GM21529 (cell line): ENCODE data around the gene UPF3B.
"Not testable (repeated sequence)": the region's sequence is repeated elsewhere in the genome, so short reads cannot be mapped to it uniquely, and the experiment has no call there.

Source experiments
- ATAC-seq: cut with Tn5 transposase; IDR thresholded peaks from one replicate; pipeline ENCODE4 v1.9.1; 2021; ENCODE audit not compliant: unreplicated experiment

Gene UPF3B, protein sequence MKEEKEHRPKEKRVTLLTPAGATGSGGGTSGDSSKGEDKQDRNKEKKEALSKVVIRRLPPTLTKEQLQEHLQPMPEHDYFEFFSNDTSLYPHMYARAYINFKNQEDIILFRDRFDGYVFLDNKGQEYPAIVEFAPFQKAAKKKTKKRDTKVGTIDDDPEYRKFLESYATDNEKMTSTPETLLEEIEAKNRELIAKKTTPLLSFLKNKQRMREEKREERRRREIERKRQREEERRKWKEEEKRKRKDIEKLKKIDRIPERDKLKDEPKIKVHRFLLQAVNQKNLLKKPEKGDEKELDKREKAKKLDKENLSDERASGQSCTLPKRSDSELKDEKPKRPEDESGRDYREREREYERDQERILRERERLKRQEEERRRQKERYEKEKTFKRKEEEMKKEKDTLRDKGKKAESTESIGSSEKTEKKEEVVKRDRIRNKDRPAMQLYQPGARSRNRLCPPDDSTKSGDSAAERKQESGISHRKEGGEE

DNA sequence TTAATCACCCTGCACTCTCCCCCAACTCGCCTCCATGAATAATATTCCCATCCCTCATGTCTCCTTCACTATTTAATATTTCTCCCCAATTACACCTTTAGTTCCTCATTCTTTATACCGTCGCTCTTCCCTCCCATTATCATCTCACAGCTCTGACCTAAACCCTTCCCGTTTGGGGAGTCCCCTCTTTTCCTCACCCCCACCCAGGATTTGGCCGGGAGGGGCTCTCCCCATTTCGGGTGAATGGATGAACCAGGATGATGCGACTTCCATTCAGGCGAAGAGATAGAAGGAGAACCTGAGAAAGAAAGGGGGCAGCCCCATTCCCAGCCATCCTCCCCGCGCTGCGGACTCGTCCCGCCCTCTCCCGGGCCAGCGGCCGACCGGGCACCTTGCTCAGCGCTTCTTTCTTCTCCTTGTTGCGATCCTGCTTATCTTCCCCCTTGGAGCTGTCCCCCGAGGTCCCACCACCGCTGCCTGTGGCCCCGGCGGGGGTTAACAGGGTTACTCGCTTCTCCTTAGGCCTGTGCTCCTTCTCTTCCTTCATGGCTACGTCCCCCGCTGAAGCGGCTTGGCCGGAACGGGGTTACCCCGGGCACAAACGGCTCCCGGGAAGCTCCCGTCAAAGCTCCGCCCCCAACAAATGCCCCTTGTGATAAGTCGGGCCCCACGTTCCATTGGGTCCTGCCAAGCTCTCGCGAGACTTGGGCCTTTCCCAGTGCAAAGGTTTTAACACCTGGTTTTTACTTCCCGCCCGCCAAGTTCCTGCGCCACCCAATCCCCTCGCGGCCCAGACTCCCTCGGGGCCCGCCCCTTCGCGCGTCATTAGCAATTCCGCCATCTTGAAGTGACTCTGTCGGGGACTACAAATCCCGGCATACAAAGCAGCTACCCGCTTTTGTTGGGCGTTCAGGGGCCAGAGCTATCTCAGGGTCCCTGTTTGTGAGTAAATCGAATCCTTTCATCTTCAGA is at the start of gene UPF3B:
TSS of gene UPF3B (minus strand) at position 582 of the 972 bp plus-strand sequence. CDS start at position 547, 35 bp downstream.
- ATAC-seq = peak; percentile 94

DNA sequence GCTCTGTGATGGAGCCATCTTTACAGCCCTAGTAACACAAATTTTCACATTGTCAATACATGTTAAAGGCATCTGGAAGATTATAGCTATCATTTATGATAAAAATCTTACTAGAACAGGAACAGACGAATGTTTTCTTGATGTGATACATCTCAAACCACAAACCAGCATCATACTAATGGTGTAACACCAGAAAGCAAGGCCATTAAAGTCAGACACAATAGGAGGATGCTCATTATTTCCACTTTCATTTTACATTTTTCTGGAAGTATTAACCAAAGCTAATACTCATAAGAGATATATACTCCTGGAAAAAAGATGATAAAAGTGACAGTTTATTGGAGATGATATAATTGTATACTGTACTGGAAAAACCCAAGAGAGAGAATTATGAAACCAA is 48.2 kb upstream of the UPF3B start:
- no peak for ATAC-seq

DNA sequence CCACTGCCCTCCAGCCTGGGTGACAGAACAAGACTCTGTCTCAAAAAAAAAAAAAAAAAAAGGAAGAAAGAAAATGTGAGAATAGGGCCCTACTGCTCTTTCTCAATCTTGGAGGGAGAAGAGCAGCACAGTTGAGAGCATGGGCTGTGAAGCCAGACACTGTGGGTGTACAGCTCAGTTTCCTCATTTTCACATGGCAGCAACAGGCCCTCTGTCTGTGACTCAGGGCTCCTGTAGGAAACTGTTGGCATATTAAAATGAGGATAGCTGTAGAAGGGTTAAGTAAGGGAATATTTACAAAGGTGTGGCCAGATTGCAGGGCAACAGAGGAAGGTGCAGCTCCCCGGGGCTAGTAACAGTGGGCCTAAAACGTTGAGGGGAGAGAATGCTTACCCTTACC is 46.4 kb upstream of the UPF3B start:
- ATAC-seq = no peak

DNA sequence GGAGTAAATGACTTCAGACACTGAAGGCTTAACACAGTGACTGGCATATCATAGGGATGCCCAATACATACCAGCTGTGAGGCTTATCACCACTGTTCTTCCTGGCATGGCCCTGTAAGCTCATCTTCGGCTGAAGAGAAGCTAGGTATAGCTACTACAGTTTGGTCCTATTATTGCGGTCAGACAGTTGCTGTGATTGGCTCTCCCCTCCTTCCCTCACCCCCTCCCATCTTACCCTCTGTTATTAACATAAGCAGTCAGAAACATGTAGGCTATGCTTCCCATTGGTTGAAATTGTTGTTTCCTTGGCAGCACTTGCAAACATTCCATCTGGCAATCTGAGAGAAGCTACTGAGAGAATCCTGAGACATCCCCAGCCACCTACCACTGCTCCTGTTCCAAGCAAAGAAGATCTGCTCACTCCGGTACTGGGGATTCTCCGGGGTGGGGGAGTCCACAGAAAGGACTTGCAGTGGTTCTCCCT is 43.1 kb upstream of the UPF3B start, which contains the start of gene AKAP14:
TSS of gene AKAP14 (plus strand) at position 51 of the 484 bp plus-strand sequence. CDS start 7,331 bp downstream, outside the sequence.
- ATAC-seq = no peak

DNA sequence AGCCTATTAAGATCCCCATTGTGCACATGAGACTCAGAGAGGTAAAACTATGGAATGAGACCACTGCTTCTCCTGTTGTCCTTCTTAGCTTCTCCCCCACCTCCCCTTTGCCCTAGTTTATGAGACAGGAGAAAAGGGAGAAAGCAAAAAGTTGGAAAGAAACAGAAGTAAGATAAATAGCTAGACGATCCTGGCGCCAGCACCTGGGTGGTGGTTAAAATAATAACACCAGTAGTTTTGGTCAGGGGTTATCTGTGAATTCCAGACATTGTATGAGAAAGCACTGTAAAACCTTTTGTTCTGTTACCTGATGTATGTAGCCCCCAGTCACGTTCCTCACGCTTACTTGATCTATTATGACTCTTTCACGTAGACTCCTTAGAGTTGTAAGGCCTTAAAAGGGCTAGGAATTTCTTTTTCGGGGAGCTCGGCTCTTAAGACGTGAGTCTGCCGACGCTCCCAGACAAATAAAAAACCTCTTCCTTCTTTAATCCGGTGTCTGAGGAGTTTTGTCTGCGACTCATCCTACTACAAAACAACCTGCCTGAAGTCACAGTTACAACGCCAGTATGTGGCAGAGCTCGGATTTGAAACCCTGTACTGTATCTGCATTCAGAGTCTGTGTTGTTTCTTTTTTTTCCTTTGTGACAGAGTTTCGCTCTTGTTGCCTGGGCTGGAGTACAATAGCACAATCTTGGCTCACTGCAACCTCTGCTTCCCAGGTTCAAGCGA is 39.4 kb upstream of the UPF3B start:
- ATAC-seq = not testable (repeated sequence)

DNA sequence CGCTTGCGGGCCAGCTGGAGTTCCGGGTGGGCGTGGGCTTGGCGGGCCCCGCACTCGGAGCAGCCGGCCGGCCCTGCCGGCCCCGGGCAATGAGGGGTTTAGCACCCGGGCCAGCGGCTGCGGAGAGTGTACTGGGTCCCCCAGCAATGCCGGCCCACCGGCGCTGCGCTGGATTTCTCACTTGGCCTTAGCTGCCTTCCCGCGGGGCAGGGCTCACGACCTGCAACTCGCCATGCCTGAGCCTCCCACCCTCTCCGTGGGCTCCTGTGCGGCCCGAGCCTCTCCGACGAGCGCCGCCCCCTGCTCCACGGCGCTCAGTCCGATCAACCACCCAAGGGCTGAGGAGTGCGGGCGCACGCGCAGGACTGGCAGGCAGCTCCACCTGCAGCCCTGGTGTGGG is 37.9 kb upstream of the UPF3B start:
- ATAC-seq = not testable (repeated sequence)

DNA sequence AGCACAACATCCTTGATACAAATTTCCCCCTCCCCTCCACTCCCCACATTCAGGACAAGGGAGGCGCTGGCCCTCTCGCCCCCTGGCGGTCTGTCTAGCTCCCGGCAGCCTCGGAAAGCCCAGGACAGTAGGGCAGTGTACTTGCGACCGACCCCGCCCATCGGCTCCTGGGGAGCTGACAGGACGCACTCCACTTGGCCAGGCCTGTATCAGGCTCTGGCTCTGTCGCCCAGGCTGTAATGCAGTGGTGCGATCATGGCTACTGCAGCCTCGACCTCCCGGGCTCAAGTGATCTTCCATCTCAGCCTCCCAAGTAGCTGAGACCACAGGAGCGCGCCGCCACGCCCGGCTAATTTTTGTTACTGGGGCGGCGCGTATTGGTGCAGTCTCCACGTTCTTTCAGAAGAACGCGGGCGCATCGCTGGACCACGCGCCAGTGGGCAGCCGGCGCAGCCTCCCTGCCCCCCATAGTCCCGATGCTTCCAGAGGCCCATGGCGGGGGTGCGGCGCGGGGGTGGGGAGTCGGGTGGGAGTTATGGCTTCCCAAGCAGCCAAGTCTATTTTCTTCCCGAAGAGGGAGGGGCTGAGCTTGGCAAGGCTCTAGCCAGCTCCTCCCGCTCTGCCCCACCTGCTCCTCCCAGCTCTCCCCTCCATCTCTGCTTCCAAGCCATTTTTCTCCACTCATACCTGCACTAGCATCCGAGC is 35.1 kb upstream of the UPF3B start:
- ATAC-seq = peak; percentile 94

DNA sequence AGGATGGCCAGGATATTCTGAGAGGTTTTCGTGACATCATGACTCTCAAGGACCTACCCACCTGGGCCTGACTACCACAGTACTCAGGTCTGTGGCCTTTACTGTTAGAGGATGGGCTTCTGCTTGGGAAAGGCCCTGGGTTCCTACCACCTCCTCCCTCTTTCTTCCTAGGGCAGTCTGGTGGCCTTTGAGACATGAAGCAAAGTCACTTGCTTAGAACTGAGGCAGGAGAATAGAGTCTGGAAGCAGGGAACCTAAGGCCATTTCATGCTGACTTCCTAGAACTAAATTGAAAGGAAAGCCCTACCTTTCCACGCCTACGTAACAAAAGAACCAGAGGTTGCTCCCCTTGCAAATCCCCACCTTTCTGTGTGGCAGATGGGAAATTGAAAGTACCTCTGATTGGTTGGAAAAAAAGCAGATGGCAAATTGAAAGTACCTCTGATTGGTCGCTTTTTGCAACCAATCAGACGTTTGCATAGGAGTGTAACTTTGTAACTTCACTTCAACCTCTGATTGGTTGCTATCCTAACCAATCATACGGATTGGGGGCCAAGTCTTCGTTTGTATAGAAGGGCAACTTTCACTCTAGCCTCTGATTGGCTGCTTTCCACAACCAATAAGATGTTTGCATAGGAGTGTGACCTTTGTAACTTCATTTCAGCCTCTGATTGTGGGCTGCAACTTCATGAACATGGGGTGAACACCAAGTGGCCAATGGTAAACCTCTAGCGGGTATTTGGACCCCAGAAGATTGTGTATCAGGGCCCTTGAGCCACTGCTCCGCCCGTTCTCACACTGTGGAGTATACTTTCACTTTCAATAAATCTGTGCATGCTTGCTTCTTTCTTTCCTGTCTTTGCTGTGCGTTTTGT is 33.0 kb upstream of the UPF3B start:
- ATAC-seq = no peak

DNA sequence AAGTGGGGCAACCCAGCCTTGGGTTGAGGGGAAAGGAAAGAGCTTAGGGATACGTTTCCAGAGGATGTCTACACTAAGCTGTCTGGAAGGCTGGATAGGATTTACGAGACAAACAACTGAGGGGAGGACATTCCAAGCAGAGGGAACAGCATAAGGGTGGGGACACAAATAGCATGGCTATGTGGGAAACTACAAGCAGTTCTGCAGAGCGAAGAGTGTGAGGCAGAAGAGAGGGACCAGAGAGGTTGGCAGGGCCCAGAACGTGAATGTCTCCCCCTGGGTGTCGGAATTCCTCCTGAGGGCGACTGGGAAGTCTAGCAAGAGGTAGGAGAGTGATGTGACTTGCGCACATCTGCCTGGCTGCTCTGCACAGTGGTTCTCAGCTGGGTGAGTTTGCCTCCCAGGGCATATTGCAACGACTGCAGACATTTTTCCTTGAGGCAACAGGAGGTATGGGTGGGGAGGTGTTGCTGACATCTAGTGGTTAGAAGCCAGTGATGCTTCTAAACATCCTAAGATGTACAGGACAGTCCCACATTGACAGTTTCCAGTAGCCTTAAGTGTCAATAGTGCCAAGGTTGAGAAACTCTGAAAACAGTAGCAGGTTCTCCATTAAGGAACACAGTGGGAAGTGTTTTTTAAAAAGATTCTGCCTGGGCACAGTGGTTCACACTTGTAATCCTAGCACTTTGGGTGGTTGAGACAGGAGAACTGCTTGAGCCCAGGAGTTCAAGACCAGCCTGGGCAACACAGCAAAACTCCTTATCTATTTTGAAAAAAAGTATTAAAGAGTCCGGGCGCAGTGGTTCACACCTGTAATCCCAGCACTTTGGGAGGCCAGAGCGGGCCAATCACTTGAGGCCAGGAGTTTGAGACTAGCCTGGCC is 28.0 kb upstream of the UPF3B start:
- peak; percentile 92 for ATAC-seq

DNA sequence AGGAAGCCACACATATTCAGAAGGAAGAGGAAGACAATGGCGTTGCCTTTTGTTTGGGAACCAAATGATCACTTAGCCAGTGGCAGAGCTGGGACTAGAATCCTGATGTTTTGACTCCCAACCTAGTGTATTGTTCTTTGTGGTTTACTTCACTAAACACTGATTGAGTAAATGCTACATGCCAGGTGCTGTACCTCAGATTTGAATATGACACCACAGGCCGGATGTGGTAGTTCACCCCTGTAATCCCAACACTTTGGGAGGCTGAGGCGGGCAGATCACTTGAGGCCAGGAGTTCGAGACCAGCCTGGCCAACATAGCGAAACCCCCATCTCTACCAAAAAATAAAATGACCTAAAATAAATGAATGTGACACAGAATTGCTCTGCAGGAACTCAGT is 27.3 kb upstream of the UPF3B start:
- no peak for ATAC-seq

DNA sequence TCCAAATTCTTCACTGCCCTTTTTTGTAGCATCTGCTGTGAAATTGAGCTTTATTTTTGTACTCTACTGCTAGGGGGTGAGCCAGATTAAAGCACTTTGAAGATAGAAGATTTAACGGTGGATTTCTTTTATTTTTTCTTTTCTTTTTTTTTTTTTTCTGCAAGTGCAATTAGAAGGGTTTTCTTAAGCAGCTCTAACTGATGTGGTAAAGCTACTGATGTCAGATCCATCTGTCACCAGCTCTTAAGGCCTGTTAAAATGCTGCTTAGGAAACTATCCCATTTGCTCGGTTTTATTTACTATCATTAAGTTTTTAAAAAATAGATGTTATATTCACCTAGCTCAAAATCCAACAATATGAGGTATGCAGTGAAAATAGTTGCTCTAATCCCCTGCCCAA is 26.0 kb upstream of the UPF3B start:
- no peak for ATAC-seq

DNA sequence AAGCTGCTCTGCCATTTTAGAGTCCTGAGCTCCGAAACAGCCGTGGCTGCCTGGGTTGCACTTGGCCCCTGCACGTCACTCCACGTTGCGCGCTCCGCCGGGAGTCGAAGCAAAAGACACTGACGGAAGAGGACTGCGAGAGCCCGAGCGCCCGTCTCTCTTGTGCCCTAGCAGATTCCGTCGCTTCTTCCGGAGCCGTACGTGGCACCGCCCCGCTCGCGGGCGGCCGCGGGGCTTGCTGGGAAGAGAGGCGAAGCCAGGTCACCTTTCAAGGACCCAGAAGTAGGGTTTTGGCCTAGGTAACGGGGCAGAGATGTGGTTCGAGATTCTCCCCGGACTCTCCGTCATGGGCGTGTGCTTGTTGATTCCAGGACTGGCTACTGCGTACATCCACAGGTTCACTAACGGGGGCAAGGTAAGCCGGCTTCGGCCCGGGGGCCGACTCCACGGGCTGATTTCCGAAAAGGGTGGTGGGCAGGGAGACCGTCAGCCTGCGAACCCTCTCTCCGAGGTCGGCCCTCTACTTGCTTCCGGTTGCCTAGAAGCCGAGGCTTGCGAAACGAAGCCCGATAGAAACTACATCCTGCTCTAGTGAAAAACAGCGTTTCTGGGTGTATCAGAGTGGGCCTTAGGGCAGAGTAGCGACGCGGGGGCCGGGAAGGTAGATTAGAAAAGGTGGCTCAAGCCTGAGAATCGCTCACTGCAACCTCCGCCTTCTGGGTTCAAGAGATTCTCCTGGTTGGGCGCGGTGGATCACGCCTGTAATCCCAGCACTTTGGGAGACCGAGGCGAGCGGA is 19.0 kb upstream of the UPF3B start, which contains the start of the genes NDUFA1 and RNF113A:
TSS of gene NDUFA1 (plus strand) at position 234 of the 797 bp plus-strand sequence. CDS start at position 314, 80 bp downstream.
TSS of gene RNF113A (minus strand) at position 135 of the 797 bp plus-strand sequence. CDS start at position 15, 120 bp downstream.
- ATAC-seq = peak; percentile 91

DNA sequence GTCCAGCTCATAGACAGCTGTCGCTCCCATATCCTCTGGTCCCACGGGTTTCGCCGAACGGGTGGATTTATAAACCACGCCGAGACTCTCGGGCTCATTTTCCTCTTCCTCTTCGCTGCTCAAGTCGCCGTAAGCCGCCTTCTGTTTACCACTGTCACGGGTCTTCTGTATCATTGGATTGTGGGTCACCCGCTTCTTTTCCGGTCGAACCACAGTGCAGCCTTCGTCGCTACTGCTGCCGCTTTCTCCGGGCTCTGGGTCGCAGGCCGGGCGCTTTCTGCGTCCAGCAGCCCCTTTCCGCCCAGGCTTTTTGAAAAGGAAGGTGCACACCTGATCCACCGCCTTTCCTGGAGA is 18.5 kb upstream of the UPF3B start:
- peak; percentile 36 for ATAC-seq

DNA sequence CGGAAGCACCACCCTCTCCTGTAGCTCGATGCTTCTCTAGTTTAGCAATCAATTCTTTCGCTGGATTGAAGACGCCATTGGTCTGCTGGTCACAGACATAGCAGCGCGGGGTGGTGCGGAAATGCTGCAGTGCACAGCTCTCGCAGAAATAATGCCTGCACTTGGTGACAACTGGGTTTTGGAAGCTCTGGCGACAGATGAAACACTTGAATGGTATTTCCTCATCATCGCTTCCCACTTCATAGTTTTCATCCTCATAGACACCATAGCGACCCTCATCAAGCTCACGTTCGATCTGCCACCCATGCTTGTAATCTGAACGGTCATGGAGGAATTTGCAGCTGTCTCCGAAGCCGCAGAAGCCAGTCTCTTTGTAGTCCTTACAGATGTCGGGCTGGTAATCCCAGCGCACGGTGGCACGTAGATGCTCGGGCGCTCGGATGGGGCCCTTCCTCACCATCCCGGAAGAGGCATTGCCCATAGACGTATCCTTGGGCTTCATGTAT is 17.9 kb upstream of the UPF3B start:
- ATAC-seq = peak; percentile 11

DNA sequence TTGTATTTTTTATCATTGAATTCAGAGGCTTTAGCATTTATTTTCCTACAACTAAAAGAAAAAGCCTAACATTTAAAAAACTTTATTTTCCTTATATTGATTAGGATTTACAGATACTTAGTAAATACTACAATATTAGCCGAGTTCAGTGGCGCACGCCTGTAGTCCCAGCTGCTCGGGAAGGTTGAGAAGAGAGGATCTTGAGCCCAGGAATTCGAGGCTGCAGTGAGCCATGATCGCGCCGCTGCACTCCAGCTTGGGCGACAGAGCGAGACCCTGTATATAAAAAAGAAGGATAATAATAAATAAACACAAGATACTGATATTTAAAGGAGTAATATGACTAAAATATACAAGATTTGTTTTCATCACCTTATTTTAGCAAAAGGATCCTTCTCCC is 681 bp upstream of the UPF3B start:
- ATAC-seq = no peak

DNA sequence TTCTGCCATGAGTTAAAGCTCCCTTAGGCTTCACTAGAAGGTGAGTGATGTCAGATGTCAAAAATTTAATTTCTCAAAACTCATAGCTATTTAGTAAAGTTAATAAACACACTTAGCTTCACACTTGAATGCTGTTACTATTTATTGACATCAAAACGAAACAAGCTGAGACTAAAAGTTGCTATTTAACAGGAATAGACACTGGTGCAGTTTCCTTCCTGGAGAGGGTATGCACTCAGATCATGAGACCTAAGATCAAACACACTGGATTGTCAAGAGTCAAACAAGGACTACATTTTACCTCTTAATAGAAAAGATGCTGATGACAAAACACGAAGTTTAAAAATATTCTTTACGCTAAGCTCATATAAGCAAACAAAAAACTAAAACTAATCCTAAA is 18.9 kb downstream of the UPF3B start:
- ATAC-seq = no peak

DNA sequence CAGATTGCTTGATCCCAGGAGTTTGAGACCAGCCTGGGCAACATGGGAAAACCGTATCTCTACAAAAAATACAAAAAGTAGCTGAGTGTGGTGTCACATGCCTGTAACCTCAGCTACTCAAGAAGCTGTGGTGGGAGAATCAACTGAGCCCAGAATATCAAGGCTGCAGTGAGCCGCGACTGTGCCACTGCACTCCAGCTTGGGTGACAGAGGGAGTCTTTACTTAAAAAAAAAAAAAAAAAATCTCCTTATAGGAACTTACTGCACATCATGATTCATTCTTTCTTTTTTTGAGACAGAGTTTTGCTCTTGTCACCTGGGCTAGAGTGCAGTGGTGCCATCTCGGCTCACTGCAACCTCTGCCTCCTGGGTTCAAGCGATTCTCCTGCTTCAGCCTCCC is 24.3 kb downstream of the UPF3B start:
- no peak for ATAC-seq
